GM12875 (cell line): ENCODE measurements around the gene MS4A10.
A peak's percentile ranks its signal among the peaks of the same experiment; 100 is the strongest.

Source experiments
- H3K4me3 ChIP-seq: one replicate; pipeline ENCODE4 v1.5.1; 2011; ENCODE audit warnings: low read depth, low read length, control low read depth
- TF ChIP-seq, protein P1 (sequence below): IDR thresholded peaks from 2 replicates; pipeline ENCODE4 v1.5.1; 2011; ENCODE audit warnings: low read depth, mild to moderate bottlenecking, control low read depth, inconsistent platforms, low read length, moderate library complexity, borderline replicate concordance; ENCODE audit not compliant: insufficient read depth

Gene MS4A10

DNA sequence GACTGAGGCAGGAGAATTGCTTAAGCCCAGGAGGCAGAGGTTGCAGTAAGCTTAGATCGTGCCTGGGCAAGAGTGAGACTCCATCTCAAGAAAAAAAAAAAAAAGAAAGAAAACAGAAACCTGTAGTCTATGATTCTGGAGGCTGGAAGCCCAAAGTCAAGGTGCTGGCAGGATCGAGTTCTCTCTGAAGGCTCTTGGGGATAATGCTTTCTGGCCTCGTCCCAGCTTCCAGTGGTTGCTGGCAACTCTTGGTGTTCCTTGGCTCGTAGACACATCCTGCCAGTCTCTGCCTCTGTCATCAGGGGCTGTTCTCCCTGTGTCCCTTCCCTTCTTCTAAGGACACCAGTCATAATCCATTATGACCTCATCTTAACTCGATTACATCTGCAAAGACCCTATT lies 40.0 kb downstream of the MS4A10 start:
- TF ChIP-seq, protein P1, sequence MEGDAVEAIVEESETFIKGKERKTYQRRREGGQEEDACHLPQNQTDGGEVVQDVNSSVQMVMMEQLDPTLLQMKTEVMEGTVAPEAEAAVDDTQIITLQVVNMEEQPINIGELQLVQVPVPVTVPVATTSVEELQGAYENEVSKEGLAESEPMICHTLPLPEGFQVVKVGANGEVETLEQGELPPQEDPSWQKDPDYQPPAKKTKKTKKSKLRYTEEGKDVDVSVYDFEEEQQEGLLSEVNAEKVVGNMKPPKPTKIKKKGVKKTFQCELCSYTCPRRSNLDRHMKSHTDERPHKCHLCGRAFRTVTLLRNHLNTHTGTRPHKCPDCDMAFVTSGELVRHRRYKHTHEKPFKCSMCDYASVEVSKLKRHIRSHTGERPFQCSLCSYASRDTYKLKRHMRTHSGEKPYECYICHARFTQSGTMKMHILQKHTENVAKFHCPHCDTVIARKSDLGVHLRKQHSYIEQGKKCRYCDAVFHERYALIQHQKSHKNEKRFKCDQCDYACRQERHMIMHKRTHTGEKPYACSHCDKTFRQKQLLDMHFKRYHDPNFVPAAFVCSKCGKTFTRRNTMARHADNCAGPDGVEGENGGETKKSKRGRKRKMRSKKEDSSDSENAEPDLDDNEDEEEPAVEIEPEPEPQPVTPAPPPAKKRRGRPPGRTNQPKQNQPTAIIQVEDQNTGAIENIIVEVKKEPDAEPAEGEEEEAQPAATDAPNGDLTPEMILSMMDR, result no peak
- H3K4me3 ChIP-seq, result no peak overlapping the region

DNA sequence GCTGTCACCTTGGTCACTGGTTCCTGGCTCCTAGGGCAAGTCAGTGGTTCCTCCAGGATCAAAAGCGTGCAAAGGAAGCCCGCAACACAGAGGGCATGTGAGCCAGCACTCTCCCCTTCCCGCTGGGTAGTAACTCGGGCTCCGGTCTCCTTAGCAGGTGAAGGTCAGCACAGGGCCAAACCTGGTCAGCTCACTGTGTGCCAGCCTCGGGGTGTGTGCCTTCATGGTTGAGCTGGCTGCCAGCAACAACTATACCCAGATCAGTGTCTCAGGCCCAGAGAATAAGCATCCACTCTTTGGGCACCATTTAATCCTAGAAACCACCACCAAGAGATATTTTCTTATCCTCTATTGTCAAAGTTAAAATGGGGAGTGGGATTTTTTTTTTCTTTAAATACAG lies 40.7 kb downstream of the MS4A10 start:
- TF ChIP-seq, protein P1, result no peak
- no peak overlapping the region for H3K4me3 ChIP-seq

DNA sequence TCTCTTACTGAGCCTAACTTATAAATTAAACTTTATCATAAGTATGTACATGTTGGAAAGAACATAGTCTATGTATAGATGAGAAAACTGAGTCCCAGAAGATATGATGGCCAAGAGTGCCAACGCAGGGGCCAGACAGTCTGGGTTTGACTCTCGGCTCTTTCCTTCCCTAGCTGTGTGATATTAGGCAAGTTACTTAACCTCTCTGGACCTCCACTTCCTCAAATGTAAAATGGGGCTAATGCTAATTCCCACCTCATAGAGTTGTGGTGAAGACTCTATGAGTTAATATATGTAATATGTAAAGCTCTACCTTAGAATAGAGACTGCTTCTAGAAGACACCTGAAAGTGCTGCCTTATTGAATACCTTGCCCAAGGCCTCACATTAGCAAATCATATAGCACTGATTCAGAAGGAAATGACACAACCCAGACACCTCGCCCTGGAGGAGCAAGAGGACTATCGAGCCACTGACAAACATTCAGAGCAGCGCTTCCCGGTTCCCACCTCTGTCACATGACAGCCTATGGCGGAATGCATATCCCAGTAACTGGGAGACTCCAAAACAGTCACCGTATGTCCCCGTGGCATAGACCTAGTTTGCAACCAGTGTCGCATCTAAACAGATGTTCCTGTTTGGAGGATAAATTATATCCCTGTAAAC lies 45.5 kb downstream of the MS4A10 start:
- TF ChIP-seq, protein P1, result no peak
- H3K4me3 ChIP-seq, result no peak overlapping the region

DNA sequence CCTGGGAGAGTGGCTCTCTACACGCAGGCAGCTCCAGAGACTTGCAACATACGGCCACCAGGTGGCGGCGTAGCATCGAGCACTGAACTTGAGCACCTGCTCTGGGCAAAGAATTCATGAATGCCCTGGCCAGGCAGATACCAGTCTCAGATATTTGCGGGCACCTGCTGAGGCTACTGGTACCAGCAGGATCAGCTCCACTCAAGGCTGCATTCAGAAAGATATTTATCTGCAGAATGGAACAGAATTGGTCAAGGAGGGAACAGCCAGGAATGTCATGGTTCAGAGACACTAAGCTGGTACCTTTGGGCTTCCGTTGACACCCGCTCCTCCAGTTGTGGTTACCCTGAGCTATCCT lies 46.0 kb downstream of the MS4A10 start:
- H3K4me3 ChIP-seq, result no peak overlapping the region
- TF ChIP-seq, protein P1, result peak; percentile 91

DNA sequence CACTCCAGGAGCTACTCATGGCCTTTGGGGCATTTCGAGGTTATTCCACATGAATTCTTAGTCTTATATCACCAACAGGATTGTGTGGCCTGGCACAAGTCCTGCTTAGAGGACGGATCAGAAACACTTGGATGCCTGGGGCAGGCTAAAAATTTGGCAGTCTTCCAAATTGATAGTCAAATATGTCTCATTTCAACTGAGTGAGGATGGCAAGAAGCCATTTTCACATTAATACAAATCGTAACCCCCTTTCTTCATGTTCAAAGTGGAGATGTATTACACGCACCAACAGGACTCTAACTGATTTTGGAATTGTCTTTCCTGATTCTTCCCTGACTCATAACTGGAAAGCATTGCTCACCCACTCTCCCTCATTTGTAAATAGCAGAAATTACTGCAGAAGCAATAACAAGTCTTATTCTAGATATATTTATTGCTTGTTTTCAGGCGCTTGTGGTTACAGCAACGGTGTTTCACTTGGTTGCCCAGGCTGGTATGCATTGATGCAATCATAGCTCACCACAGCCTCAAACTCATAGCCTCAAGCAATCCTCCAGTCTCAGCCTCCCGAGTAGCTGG lies 46.5 kb downstream of the MS4A10 start:
- TF ChIP-seq, protein P1, result no peak
- H3K4me3 ChIP-seq, result no peak overlapping the region

DNA sequence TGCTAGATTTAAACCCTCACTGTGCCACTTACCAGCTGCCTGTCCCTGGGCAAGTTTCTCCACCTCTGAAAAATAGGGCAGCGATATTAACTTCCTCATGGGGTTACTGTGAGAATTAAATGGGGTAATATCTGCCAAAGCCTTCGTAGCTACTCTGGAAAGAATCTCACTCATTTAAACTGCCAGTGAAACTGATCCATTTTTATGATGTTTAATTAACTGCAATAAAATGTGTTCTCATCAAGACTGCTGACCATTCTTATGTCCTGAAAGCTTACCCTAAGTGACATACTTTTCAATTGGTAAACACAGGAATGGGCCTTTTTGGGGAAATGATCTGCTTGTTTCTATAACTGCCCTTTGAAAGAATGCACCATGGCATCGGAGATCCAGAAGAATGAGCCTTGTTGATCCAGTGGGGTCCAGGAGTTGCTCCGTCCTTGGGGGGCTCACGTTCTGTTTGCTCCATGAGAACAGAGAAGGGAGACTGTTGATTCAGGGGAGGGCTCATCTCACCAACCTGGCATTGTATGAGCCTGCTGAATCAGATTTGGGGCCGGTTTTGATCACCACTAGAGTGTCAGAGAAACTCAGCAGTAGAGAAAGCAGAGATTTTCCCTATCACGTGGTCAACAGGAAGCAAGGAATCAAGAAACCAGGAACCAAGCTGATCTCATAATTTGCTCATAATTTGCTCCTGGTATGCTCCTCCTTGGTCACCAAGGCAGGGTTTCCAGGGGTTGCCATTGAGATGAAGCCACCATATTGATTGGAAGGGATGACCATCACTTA lies 49.8 kb downstream of the MS4A10 start:
- TF ChIP-seq, protein P1, result no peak
- H3K4me3 ChIP-seq, result no peak overlapping the region

DNA sequence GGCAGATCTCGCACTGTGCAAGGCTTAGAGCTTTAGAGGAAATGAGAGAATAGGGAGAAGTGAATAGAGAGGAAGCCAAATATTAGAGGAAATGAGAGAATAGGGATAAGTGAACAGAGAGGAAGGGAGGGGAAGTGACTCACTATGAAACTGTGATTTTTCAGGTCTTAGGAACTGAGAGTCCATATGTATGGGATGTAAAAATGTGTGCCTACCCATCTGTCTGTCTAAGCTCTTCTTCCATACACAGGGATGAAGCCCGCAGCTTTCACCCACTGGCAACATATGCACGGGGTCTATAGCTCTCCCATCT lies 50.4 kb downstream of the MS4A10 start:
- no peak overlapping the region for H3K4me3 ChIP-seq
- TF ChIP-seq, protein P1, result no peak
